Measurements from ENCODE around the gene UBTD1. TPM values are rescaled to one million over a fixed set of nuclear protein-coding genes. Genes with fewer than 3 reads are reported as not detected.

UBTD1 gene
- total RNA-seq, 4 donors from 2014 or later = 2.9 to 16.2 (median 8.9) TPM

DNA sequence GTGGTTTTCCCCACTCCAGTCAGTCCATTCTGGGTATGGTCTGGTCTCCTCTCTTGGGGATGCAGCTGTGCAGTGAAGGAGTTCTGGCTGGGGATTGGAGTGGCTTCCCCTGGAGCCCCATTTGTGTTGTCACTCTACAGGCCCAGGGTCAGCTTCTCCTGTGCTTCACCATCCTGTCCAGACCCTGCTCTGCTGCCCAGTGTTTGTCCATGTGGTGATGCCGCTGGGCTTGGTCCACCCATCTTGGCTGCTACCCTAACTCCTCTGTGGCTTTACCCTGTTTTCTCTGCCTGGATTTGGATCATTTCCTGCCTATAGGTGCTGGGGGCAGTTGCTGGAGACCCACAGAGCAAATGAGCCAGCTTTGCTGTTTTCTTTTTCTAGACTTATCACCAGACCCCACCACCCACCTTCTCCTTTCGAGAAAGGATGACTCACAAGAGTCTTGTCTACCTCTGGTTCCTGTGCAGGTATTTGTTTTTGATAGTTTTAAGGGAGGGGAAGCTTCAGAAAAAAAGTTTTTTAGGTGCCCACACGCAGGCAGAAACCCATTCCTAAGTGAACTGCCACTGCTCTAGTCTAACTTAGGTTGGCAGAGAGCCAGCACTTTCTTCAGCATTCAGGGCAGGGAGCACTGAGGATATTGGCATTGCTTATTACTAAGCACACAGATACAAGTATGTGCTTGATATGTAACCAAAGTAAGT is 44.2 kb upstream of the UBTD1 start:
- TF ChIP-seq, protein P1, sequence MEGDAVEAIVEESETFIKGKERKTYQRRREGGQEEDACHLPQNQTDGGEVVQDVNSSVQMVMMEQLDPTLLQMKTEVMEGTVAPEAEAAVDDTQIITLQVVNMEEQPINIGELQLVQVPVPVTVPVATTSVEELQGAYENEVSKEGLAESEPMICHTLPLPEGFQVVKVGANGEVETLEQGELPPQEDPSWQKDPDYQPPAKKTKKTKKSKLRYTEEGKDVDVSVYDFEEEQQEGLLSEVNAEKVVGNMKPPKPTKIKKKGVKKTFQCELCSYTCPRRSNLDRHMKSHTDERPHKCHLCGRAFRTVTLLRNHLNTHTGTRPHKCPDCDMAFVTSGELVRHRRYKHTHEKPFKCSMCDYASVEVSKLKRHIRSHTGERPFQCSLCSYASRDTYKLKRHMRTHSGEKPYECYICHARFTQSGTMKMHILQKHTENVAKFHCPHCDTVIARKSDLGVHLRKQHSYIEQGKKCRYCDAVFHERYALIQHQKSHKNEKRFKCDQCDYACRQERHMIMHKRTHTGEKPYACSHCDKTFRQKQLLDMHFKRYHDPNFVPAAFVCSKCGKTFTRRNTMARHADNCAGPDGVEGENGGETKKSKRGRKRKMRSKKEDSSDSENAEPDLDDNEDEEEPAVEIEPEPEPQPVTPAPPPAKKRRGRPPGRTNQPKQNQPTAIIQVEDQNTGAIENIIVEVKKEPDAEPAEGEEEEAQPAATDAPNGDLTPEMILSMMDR (IDR thresholded peaks at IDR 0.05) = no peak
- TF ChIP-seq POLR2AphosphoS5 (IDR thresholded peaks at IDR 0.05) = no peak
- ATAC-seq = no peak
- H3K27me3 ChIP-seq = no peaks in the 10 kb centered on the region
- no peaks in the 10 kb centered on the region for H3K9me3 ChIP-seq
- H3K27ac ChIP-seq = peak overlapping the region in 3 of 4 donors; percentile 10 to 53 (median 26)
- peaks cover 0 to 75% of the 10 kb centered on the region in 2 donors for H3K36me3 ChIP-seq
- no peak overlapping the region for H3K4me3 ChIP-seq
- WGBS, 2 donors (ENCODE audit: low coverage in 1 of 2) = 20 to 24% methylated on average over 1 to 2 of the region's 3 CpGs
- H3K4me1 ChIP-seq = peaks cover 0 to 51% (median 0%) of the 10 kb centered on the region in 3 donors

DNA sequence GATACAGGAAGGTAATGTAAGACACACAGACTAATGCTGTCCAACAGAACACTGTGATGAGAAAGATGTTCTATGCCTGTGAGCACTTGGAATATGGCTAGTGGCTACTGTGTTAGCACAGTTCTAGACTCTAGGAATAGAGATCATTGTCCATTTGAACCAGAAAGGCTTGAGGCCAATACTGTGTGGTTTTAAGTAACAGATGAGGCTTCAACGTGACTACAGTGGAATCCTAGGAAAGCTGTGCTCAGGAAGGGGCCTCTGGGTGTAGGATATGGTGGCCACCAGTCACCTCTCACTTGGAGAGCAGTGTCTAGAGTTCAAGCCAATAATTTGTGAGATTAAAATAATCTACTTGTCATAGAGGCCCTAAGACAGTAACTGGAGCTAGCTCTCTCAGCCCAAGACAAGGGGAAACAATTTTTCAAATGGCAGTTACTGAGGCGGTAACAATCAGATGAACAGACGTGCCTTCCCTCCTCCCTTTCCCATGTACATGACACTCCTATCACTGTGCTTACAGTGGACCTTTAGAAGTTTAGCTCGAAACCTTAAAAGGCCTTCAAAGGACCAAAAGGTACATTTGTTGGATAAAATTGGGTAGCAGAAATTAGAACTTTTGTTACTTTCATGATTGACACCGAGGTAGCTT is 42.6 kb upstream of the UBTD1 start:
- Histone ChIP-seq H3K4me1 (peaks cover 0 to 37% (median 0%) of the 10 kb centered on the region in 3 donors), H3K27ac (peak overlapping the region in 1 of 4 donors; percentile 53), H3K9me3 (no peaks in the 10 kb centered on the region), H3K36me3 (peaks cover 0 to 91% of the 10 kb centered on the region in 2 donors), H3K4me3 (no peak overlapping the region), H3K27me3 (no peaks in the 10 kb centered on the region)
- ATAC-seq = no peak
- TF ChIP-seq POLR2AphosphoS5 (IDR thresholded peaks at IDR 0.05) (no peak), EP300 (IDR thresholded peaks at IDR 0.05) (no peak), POLR2A (IDR thresholded peaks at IDR 0.05) (no peak)
- TF ChIP-seq, protein P1 (IDR thresholded peaks at IDR 0.05) = no peak
- WGBS, 2 donors (ENCODE audit: low coverage in 1 of 2) = 60 to 62% methylated on average over 5 of the region's 5 CpGs

DNA sequence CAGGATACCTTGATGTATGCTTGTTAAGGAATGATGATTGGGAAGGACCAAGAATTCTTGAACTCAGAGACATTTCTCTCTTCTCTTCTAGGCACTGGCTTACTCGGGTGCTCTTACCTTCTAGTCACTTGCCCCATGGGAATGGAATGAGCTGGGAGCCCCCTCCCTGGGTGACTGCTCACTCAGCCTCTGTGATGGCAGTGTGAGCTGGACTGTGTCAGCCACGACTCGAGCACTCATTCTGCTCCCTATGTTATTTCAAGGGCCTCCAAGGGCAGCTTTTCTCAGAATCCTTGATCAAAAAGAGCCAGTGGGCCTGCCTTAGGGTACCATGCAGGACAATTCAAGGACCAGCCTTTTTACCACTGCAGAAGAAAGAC is 42.0 kb upstream of the UBTD1 start:
- Histone ChIP-seq H3K4me3 (no peak overlapping the region), H3K9me3 (no peaks in the 10 kb centered on the region), H3K27ac (no peak overlapping the region), H3K36me3 (peaks cover 0 to 93% of the 10 kb centered on the region in 2 donors), H3K4me1 (peaks cover 0 to 33% (median 0%) of the 10 kb centered on the region in 3 donors), H3K27me3 (no peaks in the 10 kb centered on the region)
- TF ChIP-seq POLR2A (IDR thresholded peaks at IDR 0.05) = no peak
- TF ChIP-seq EP300 (IDR thresholded peaks at IDR 0.05) = no peak
- no peak for TF ChIP-seq POLR2AphosphoS5 (IDR thresholded peaks at IDR 0.05)
- TF ChIP-seq, protein P1 (IDR thresholded peaks at IDR 0.05) = no peak
- WGBS, 2 donors (ENCODE audit: low coverage in 1 of 2) = 60 to 77% methylated on average over 1 to 3 of the region's 3 CpGs
- ATAC-seq = no peak

DNA sequence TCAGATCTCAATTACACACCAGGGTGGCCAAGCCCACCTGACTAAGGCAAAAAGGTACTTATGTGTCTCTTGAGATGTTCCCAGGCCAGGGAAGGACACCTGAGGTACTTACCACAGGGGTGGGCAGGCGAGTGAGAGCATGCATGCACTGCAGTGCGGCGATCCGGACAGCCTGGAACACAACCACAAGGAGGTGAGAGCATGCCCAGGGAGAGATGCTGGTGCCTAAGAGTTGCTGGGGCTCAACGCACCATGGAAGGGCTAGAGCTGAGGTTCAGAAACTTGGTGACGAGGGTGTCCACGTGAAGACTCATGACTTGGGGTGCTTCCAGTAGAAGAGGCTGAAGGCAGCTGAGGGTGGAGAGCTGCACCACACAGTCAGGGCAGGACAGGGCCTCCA is 39.6 kb upstream of the UBTD1 start:
- WGBS, 2 donors (ENCODE audit: low coverage in 1 of 2) = 82 to 91% methylated on average over 3 to 6 of the region's 7 CpGs
- no peak for ATAC-seq
- H3K36me3 ChIP-seq = peaks cover 0 to 93% of the 10 kb centered on the region in 2 donors

More for the DNA sequence above, 39.6 kb upstream of the UBTD1 start:
- Histone ChIP-seq H3K9me3 (no peaks in the 10 kb centered on the region), H3K4me1 (peaks cover 0 to 21% (median 0%) of the 10 kb centered on the region in 3 donors), H3K4me3 (no peak overlapping the region), H3K27ac (no peak overlapping the region), H3K27me3 (no peaks in the 10 kb centered on the region)
- TF ChIP-seq, protein P1 (IDR thresholded peaks at IDR 0.05) = no peak
- TF ChIP-seq EP300 (IDR thresholded peaks at IDR 0.05) (no peak), POLR2A (IDR thresholded peaks at IDR 0.05) (no peak), POLR2AphosphoS5 (IDR thresholded peaks at IDR 0.05) (no peak)
